Measurements from ENCODE around the gene DCC.

Gene DCC

DNA sequence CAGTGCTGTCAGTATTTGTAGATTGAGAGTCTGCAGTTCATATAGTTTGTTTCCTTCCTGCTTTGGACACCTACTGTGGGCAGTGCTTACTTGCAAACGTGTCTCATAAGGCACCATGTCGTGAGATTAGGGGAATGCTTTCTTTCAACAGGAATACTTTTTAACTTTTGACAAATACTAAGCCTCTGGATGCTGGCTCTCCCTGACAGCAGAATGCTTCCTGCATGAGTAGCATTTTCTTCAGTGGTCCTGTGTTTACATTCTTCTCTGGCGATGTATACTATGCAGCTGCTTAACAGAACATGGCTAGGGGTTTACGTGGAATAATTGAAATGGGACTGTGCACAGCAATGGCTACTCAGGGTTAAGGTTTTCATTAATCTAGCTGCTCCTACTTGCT is 1077.0 kb downstream of the DCC start:
- H3K4me2 ChIP-seq = no peak overlapping the region
- no peaks in the 10 kb centered on the region for H3K27me3 ChIP-seq (ENCODE audit: insufficient read depth, low read depth)
- H3K4me1 ChIP-seq (ENCODE audit: low read depth, poor library complexity, severe bottlenecking) = no peaks in the 10 kb centered on the region
- no peaks in the 10 kb centered on the region for H4K20me1 ChIP-seq (ENCODE audit: insufficient read depth)
- TF ChIP-seq, protein P1, sequence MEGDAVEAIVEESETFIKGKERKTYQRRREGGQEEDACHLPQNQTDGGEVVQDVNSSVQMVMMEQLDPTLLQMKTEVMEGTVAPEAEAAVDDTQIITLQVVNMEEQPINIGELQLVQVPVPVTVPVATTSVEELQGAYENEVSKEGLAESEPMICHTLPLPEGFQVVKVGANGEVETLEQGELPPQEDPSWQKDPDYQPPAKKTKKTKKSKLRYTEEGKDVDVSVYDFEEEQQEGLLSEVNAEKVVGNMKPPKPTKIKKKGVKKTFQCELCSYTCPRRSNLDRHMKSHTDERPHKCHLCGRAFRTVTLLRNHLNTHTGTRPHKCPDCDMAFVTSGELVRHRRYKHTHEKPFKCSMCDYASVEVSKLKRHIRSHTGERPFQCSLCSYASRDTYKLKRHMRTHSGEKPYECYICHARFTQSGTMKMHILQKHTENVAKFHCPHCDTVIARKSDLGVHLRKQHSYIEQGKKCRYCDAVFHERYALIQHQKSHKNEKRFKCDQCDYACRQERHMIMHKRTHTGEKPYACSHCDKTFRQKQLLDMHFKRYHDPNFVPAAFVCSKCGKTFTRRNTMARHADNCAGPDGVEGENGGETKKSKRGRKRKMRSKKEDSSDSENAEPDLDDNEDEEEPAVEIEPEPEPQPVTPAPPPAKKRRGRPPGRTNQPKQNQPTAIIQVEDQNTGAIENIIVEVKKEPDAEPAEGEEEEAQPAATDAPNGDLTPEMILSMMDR (conservative IDR thresholded peaks at IDR 0.05; ENCODE audit: low read depth, low read length) = no peak
- H3K4me3 ChIP-seq (IDR thresholded peaks at IDR 0.05; ENCODE audit: insufficient read depth, low read depth, low read length) = no peak overlapping the region
- H3K9ac ChIP-seq = no peak overlapping the region
- H3K79me2 ChIP-seq (ENCODE audit: insufficient read depth, low read depth) = no peaks in the 10 kb centered on the region
- no peak overlapping the region for H2AFZ ChIP-seq (ENCODE audit: low read depth)
- H3K36me3 ChIP-seq (ENCODE audit: insufficient read depth) = no peaks in the 10 kb centered on the region
- no peak overlapping the region for H3K27ac ChIP-seq

DNA sequence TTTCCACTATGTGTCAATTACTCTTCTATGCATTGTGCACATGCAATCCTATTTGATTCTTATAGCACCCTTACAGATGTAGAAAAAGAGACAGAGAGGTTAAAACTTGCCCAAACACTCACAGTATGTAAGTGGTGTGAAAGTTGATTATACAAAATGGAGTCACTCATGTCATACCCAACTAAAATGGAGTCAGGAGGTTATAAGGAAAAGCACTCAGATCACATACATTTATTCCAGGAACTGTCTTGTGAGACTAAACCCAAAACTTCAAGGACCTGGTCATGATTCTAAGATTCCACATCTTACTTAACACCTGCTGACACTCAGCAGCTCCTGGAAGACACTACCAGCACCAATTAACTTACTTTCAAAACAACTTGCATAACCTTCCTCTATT is 1081.9 kb downstream of the DCC start:
- Histone ChIP-seq H3K36me3 (ENCODE audit: insufficient read depth) (no peaks in the 10 kb centered on the region), H2AFZ (ENCODE audit: low read depth) (no peak overlapping the region), H3K4me1 (ENCODE audit: low read depth, poor library complexity, severe bottlenecking) (no peaks in the 10 kb centered on the region), H3K9ac (no peak overlapping the region), H3K4me2 (no peak overlapping the region), H3K4me3 (IDR thresholded peaks at IDR 0.05; ENCODE audit: insufficient read depth, low read depth, low read length) (no peak overlapping the region), H3K27ac (no peak overlapping the region), H3K79me2 (ENCODE audit: insufficient read depth, low read depth) (no peaks in the 10 kb centered on the region), H3K27me3 (ENCODE audit: insufficient read depth, low read depth) (no peaks in the 10 kb centered on the region), H4K20me1 (ENCODE audit: insufficient read depth) (no peaks in the 10 kb centered on the region)
- TF ChIP-seq, protein P1 (conservative IDR thresholded peaks at IDR 0.05; ENCODE audit: low read depth, low read length) = no peak

DNA sequence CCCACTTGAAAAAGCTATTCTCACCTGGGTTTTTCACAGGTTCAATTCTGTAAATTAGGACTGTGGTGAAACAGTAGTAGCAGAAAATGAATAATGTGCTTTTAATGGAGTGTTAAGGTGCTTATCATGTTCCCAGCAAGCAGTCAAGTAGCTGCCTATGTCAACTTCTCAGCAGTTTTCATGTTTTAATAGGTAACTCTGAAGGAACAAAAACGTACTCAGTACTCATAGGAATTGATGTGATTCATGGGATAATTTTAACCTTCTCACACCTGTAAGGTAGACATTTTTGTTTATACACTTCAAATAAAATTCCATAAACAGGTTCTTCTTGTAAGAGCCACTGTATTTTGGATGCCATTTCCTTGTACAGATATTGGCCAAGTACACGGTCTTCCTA is 1082.9 kb downstream of the DCC start:
- Histone ChIP-seq H3K36me3 (ENCODE audit: insufficient read depth) (no peaks in the 10 kb centered on the region), H3K79me2 (ENCODE audit: insufficient read depth, low read depth) (no peaks in the 10 kb centered on the region), H3K27ac (no peak overlapping the region), H4K20me1 (ENCODE audit: insufficient read depth) (no peaks in the 10 kb centered on the region), H3K4me1 (ENCODE audit: low read depth, poor library complexity, severe bottlenecking) (no peaks in the 10 kb centered on the region), H3K9ac (no peak overlapping the region), H3K27me3 (ENCODE audit: insufficient read depth, low read depth) (no peaks in the 10 kb centered on the region), H2AFZ (ENCODE audit: low read depth) (no peak overlapping the region), H3K4me2 (no peak overlapping the region), H3K4me3 (IDR thresholded peaks at IDR 0.05; ENCODE audit: insufficient read depth, low read depth, low read length) (no peak overlapping the region)
- TF ChIP-seq, protein P1 (conservative IDR thresholded peaks at IDR 0.05; ENCODE audit: low read depth, low read length) = no peak

DNA sequence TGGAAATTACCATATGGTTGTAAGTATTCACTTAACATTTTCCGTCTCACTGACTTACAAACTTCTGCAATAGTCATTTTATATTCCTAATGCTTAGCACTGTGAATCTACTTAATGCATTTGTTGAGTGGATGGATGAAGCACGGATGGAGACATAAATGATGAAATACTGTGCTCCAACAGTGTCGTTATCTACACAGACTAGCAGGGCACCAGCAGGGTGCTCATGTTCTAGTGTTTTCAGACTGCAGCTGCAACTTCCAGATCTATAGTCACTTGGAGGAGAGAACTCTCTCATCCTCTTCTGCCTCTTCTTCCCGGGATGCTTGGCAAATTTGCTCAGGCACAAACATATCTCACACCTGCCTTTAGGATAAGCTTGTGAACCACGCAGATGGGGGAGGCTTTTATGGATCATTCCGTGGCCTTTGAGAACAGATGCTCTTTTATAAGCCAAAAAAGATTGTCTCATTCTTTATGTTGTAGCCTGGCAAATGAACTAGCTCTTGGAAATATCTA is 1086.7 kb downstream of the DCC start:
- Histone ChIP-seq H3K36me3 (ENCODE audit: insufficient read depth) (no peaks in the 10 kb centered on the region), H3K27me3 (ENCODE audit: insufficient read depth, low read depth) (no peaks in the 10 kb centered on the region), H3K4me3 (IDR thresholded peaks at IDR 0.05; ENCODE audit: insufficient read depth, low read depth, low read length) (no peak overlapping the region), H3K79me2 (ENCODE audit: insufficient read depth, low read depth) (no peaks in the 10 kb centered on the region), H2AFZ (ENCODE audit: low read depth) (no peak overlapping the region), H3K4me1 (ENCODE audit: low read depth, poor library complexity, severe bottlenecking) (no peaks in the 10 kb centered on the region), H4K20me1 (ENCODE audit: insufficient read depth) (no peaks in the 10 kb centered on the region), H3K4me2 (no peak overlapping the region), H3K9ac (no peak overlapping the region), H3K27ac (no peak overlapping the region)
- TF ChIP-seq, protein P1 (conservative IDR thresholded peaks at IDR 0.05; ENCODE audit: low read depth, low read length) = no peak

Data from KMS-11 (cell line).